IPS DF 6.9 (cell line): ENCODE results near the gene CAPN14.
A peak's percentile ranks its signal among the peaks of the same experiment; 100 is the strongest.

Source experiments
- DNase-seq: peaks from one replicate; pipeline ENCODE4 v3.0.0-alpha.2; 2013; ENCODE audit warnings: low read depth, low spot score
- H3K27ac ChIP-seq: one replicate; pipeline ENCODE4 v1.5.1; 2013; ENCODE audit warnings: low read length, control low read depth
- H3K27me3 ChIP-seq: 2 replicates; pipeline ENCODE4 v1.6.1; 2013; ENCODE audit warnings: mild to moderate bottlenecking, low read length; ENCODE audit not compliant: control insufficient read depth, insufficient read depth
- H3K36me3 ChIP-seq: 2 replicates; pipeline ENCODE4 v1.6.1; 2013; ENCODE audit warnings: low read length; ENCODE audit not compliant: control insufficient read depth, insufficient read depth
- H3K4me1 ChIP-seq: 2 replicates; pipeline ENCODE4 v1.6.1; 2013; ENCODE audit warnings: low read length; ENCODE audit not compliant: control insufficient read depth, insufficient read depth
- H3K4me3 ChIP-seq: 2 replicates; pipeline ENCODE4 v1.5.1; 2013; ENCODE audit warnings: mild to moderate bottlenecking, low read length
- H3K9me3 ChIP-seq: 2 replicates; pipeline ENCODE4 v1.6.1; 2013; ENCODE audit warnings: low read length, inconsistent platforms; ENCODE audit not compliant: control insufficient read depth, insufficient read depth
- WGBS: extraction: QIAGEN DNeasy Blood & Tissue Kit; methylation state at CpG from one replicate; pipeline ENCODE4 v1.1.7; 2013; ENCODE audit warnings: mixed read lengths, missing lambda C conversion rate; ENCODE audit not compliant: insufficient read length, insufficient coverage; 5-methylcytosine and 5-hydroxymethylcytosine counted together

CAPN14 gene

DNA sequence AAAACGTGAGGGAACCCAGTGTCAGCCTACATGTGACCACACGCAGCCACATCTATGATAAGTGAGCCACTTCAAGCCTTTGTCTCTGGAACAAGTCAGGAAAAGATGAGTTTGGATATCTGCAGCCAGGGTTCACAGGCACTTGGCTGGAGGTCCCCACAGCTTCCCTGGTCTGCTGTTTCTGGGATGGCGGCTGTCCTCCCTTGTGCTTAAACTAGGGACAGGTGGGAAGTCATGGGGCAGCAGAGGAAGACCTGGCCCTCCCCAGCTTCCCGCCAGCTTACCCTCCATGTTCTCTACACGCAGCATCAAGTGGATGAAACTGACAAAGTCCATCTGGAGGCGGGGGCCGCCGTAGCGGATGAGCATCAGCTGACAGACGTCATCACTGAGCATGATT lies 40.6 kb downstream of the CAPN14 start:
- WGBS = no CpG with 5 or more reads among the region's 10 CpGs
- Histone ChIP-seq H3K36me3 (no peaks in the 10 kb centered on the region), H3K27me3 (no peaks in the 10 kb centered on the region), H3K4me3 (no peak overlapping the region), H3K27ac (no peak overlapping the region), H3K4me1 (no peaks in the 10 kb centered on the region), H3K9me3 (no peaks in the 10 kb centered on the region)
- no peak for DNase-seq

GRCh38 chr2:31171142-31171541 lies 46.2 kb downstream of the CAPN14 start:
- no peaks in the 10 kb centered on the region for H3K27me3 ChIP-seq
- no peak overlapping the region for H3K4me3 ChIP-seq
- no peak for DNase-seq
- H3K36me3 ChIP-seq = no peaks in the 10 kb centered on the region
- H3K27ac ChIP-seq = no peak overlapping the region
- WGBS = no CpG with 5 or more reads among the region's 4 CpGs
- H3K4me1 ChIP-seq = no peaks in the 10 kb centered on the region
- no peaks in the 10 kb centered on the region for H3K9me3 ChIP-seq

DNA sequence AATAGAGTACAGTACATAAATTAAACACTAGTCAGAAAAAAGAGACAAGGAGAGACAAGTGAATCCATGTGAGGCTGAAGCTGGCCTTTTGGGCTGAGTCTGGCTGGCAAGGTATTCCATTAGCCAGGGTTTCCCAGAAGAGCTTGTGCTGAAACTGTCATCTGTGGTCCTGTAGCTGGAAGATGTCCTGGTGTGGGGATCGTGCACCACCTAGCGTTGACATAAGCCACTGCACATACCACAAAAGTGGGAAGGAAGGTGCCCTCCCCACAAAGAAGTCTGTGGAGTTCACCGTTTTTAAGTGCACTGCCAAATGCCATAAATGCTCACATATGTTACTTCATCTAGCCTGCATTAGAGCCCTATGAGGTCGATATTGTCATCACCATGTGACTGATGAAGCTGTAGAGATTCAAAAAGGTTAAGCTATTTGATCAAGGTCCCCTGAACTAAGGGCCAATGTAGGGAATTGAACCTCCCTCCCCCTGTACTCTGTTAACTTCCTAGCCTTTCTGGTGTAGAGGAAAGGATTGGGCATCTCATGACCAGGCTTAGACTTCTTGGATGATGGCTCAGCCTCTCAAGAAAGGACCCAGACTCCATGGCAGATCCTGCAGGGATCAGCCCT lies 47.1 kb downstream of the CAPN14 start:
- Histone ChIP-seq H3K4me3 (no peak overlapping the region), H3K36me3 (no peaks in the 10 kb centered on the region), H3K9me3 (no peaks in the 10 kb centered on the region), H3K27ac (no peak overlapping the region), H3K4me1 (no peaks in the 10 kb centered on the region), H3K27me3 (no peaks in the 10 kb centered on the region)
- no CpG with 5 or more reads among the region's 4 CpGs for WGBS
- DNase-seq = peak; percentile 52

DNA sequence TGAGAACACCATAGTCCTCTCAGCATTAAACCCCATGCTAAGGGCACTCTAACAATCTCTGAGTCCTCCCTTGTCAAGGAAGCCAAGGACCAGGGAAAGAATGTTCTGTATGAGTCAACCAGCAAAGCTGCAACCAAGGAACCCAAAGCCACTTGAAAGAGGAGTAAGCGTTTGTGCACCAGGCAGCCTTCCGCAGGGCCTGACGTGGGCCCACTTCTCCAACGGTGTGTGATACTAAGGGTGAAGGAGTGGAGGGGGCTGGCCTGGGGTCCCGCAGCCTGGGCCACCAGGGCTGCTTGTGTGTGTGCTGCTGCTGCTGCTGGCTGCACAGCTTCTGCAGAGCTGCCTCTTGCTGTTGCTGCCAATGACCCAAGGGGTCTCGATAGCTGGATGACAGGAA lies 49.0 kb downstream of the CAPN14 start:
- no CpG with 5 or more reads among the region's 6 CpGs for WGBS
- H3K27me3 ChIP-seq = no peaks in the 10 kb centered on the region
- no peaks in the 10 kb centered on the region for H3K9me3 ChIP-seq
- H3K4me1 ChIP-seq = no peaks in the 10 kb centered on the region
- DNase-seq = no peak
- H3K4me3 ChIP-seq = no peak overlapping the region
- H3K27ac ChIP-seq = no peak overlapping the region
- H3K36me3 ChIP-seq = no peaks in the 10 kb centered on the region

DNA sequence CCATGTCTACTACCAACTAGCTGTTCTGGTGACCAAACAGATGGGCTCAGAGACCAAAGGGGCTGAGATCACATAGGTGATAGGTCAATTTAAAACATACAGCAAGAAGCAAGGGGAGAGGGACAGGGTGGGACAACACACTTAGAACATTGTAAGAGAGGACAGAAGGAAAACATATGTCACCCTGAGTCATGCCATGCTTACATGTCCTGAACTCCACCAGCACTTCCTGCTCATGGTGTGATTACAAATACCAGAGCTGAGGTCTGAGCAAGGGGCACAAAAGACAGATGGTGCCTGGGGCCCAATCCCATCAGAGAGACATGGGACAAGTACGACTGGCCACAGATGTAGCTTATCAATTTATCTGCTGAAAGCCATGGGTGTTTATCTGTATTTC lies 50.4 kb downstream of the CAPN14 start:
- H3K4me1 ChIP-seq = no peaks in the 10 kb centered on the region
- H3K36me3 ChIP-seq = no peaks in the 10 kb centered on the region
- no peak overlapping the region for H3K27ac ChIP-seq
- H3K4me3 ChIP-seq = no peak overlapping the region
- H3K27me3 ChIP-seq = no peaks in the 10 kb centered on the region
- WGBS = no CpG with 5 or more reads among the region's 1 CpG
- no peaks in the 10 kb centered on the region for H3K9me3 ChIP-seq
- DNase-seq = no peak

- no CpG with 5 or more reads among the region's 6 CpGs for WGBS
- Histone ChIP-seq H3K4me1 (no peaks in the 10 kb centered on the region), H3K36me3 (no peaks in the 10 kb centered on the region), H3K9me3 (no peaks in the 10 kb centered on the region), H3K27me3 (no peaks in the 10 kb centered on the region), H3K27ac (no peak overlapping the region), H3K4me3 (no peak overlapping the region)
- no peak for DNase-seq
Observed at GRCh38 chr2:31163011-31163539, 54.2 kb downstream of the CAPN14 start.

DNA sequence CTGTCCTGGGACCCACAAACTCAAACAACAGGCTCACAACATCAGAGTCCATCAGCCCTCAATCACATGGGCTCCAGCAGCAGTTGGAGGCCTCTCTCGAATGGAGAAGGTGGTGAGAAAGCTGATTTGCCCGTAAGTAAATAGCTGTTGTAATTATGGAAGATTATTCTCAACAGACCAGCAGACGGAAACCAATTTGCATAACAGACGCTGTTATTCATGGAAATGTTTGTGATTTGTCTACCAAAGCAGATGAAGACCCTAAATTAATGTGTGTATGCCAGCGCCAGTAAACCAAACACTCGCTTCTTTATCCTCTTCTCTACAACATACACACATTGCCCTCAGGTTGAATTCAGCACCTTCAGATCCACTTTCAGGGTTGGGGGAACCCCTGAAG lies 55.7 kb downstream of the CAPN14 start:
- H3K27ac ChIP-seq = no peak overlapping the region
- no peaks in the 10 kb centered on the region for H3K4me1 ChIP-seq
- no CpG with 5 or more reads among the region's 6 CpGs for WGBS
- H3K9me3 ChIP-seq = no peaks in the 10 kb centered on the region
- H3K4me3 ChIP-seq = no peak overlapping the region
- H3K27me3 ChIP-seq = no peaks in the 10 kb centered on the region
- H3K36me3 ChIP-seq = no peaks in the 10 kb centered on the region
- no peak for DNase-seq

GRCh38 chr2:31151501-31151900 lies 65.8 kb downstream of the CAPN14 start:
- Histone ChIP-seq H3K27me3 (peaks cover 1% of the 10 kb centered on the region; the same call in 1 of the 2 replicates), H3K9me3 (no peaks in the 10 kb centered on the region), H3K4me3 (no peak overlapping the region), H3K4me1 (no peaks in the 10 kb centered on the region), H3K36me3 (no peaks in the 10 kb centered on the region), H3K27ac (no peak overlapping the region)
- DNase-seq = no peak
- no CpG with 5 or more reads among the region's 6 CpGs for WGBS

- Histone ChIP-seq H3K4me3 (no peak overlapping the region), H3K27me3 (peaks cover 1% of the 10 kb centered on the region; the same call in 1 of the 2 replicates), H3K27ac (no peak overlapping the region), H3K36me3 (no peaks in the 10 kb centered on the region), H3K4me1 (no peaks in the 10 kb centered on the region), H3K9me3 (no peaks in the 10 kb centered on the region)
- WGBS = no CpG with 5 or more reads among the region's 6 CpGs
- DNase-seq = no peak
Observed at GRCh38 chr2:31150120-31150670, 67.1 kb downstream of the CAPN14 start.

GRCh38 chr2:31148514-31148913 lies 68.8 kb downstream of the CAPN14 start:
- Histone ChIP-seq H3K9me3 (no peaks in the 10 kb centered on the region), H3K27me3 (peaks cover 1% of the 10 kb centered on the region; the same call in 1 of the 2 replicates), H3K36me3 (no peaks in the 10 kb centered on the region), H3K4me1 (no peaks in the 10 kb centered on the region), H3K27ac (no peak overlapping the region), H3K4me3 (no peak overlapping the region)
- DNase-seq = no peak
- WGBS = no CpG with 5 or more reads among the region's 2 CpGs

- WGBS = no CpG with 5 or more reads among the region's 5 CpGs
- Histone ChIP-seq H3K27me3 (peaks cover 1% of the 10 kb centered on the region; the same call in 1 of the 2 replicates), H3K9me3 (no peaks in the 10 kb centered on the region), H3K27ac (no peak overlapping the region), H3K4me3 (no peak overlapping the region), H3K4me1 (no peaks in the 10 kb centered on the region), H3K36me3 (no peaks in the 10 kb centered on the region)
- no peak for DNase-seq
Observed at GRCh38 chr2:31147645-31148044, 69.7 kb downstream of the CAPN14 start.
